GM12801 (cell line): ENCODE measurements around the gene MTAP.

Source experiments
- CTCF ChIP-seq: IDR thresholded peaks from one replicate; pipeline ENCODE4 v1.5.1; 2011; ENCODE audit warnings: control low read depth; ENCODE audit not compliant: insufficient read length; ENCODE audit errors: extremely low read depth

MTAP gene

GRCh38 chr9:21804331-21804730 is 1.9 kb downstream of the MTAP start:
- no peak for TF ChIP-seq CTCF

GRCh38 chr9:21804791-21805190 is 2.4 kb downstream of the MTAP start:
- no peak for TF ChIP-seq CTCF

- no peak for TF ChIP-seq CTCF
Measured at GRCh38 chr9:21806644-21807043, 4.2 kb downstream of the MTAP start.

- TF ChIP-seq CTCF, result no peak
Measured at GRCh38 chr9:21810388-21810787, 8.0 kb downstream of the MTAP start.

GRCh38 chr9:21810881-21811280 is 8.4 kb downstream of the MTAP start:
- no peak for TF ChIP-seq CTCF

GRCh38 chr9:21811914-21812313 is 9.5 kb downstream of the MTAP start:
- TF ChIP-seq CTCF, result no peak

GRCh38 chr9:21812415-21812814 is 10.0 kb downstream of the MTAP start:
- TF ChIP-seq CTCF, result no peak

GRCh38 chr9:21812946-21813568 is 10.6 kb downstream of the MTAP start:
- peak; percentile 1 for TF ChIP-seq CTCF
